AG09319 (cell line): ENCODE data around the gene MYO3B.

Experiments
- DNase-seq: peaks from one replicate; pipeline ENCODE4 v3.0.0-alpha.2; 2010; ENCODE audit warnings: low read depth; ENCODE audit errors: extremely low read depth
- CTCF ChIP-seq: IDR thresholded peaks from 2 replicates; pipeline ENCODE4 v1.5.1; 2011; ENCODE audit warnings: low read depth, mild to moderate bottlenecking, inconsistent platforms, low read length, moderate library complexity

The MYO3B gene

GRCh38 chr2:170577356-170577755, 399.4 kb downstream of the MYO3B start:
- no peak for TF ChIP-seq CTCF
- no peak for DNase-seq

DNA sequence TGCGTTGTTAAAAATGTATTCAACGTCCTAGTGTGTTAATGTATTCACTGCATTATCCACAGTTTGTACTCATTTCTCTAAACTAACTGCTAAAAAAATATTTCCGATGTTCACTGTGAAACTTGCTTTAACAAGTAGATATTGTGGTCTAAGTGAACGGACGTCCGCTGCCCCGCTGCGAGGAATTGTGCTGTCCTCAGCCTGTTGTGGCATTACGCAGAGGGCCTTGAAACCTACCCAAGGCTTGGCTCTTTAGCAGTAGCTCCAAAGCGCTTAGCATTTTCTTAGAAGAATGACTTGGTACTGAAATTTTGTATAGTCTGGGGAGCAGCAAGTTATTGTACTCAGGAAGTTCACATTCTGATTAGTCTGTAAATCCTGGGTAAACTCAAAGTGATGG, 400.7 kb downstream of the MYO3B start:
- TF ChIP-seq CTCF, result no peak
- no peak for DNase-seq

- DNase-seq, result no peak
- no peak for TF ChIP-seq CTCF
Measured at GRCh38 chr2:170579511-170579910, 401.6 kb downstream of the MYO3B start.

DNA sequence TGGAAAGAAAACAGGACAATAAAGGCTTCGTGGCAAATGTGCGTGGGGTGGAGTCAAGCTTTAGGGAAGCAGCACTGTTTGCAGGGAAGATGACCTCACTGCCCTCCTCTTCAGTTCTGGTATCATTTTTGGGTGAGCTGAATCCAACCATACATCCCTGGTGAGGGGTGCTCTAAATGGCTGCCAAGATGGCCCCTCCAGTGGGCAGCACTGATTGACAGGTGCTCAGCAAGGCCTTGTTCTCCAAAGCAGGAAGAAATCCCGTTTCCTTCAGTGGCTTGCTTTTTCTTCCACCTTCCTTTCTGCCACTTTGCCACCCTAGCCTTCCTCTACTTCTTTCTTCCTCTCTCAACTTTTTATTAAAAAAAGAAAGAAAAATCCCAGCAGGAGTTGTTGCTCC, 404.4 kb downstream of the MYO3B start:
- no peak for TF ChIP-seq CTCF
- no peak for DNase-seq

DNA sequence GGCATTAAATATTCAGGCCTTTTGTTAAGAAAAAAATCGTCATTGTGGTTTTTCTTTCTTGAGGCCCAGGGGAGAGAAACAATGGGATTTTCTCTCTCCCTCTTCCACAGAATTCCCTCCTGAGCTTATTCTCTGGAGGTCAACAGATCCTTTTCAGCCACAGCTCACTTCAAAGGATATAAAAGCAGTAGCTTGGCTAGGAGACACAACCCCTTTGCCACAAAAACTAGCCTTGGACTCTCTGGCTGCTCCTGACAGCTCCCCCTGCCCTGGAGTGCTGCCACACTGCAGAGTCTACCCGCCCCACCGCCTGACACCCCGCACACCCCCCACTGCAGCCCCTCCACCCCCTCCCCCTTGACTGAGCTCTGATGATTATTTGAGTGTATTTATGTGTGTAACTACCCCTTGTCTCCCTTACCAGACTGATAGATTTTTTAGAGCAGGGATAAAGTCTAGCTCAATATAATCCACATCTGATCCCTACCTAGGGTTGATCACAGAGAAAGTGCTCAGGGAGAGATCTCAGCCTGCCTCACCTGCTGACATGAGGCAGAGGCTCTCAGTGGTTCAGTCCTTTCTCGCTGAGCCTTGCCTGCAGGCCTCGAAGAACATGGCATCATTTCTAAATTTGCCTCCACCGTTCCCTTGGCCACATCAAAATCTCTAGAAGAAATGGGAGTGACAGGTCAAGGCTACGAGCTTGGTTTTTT, 405.0 kb downstream of the MYO3B start:
- no peak for DNase-seq
- TF ChIP-seq CTCF, result no peak

GRCh38 chr2:170585067-170585466, 407.1 kb downstream of the MYO3B start:
- no peak for DNase-seq
- no peak for TF ChIP-seq CTCF

GRCh38 chr2:170586571-170587095, 408.7 kb downstream of the MYO3B start:
- TF ChIP-seq CTCF, result no peak
- DNase-seq, result no peak
